Endodermal cell (in vitro differentiated cells): ENCODE measurements around the gene GKN2. TPM values are rescaled to one million over a fixed set of nuclear protein-coding genes. Genes with fewer than 3 reads are reported as not detected.

Experiments
- DNase-seq: peaks from one replicate; pipeline ENCODE4 v3.0.0-alpha.2; 2017
- H3K27ac ChIP-seq: 2 replicates; pipeline ENCODE4 v1.5.1; 2013; ENCODE audit warnings: mild to moderate bottlenecking, low read depth, low read length, moderate library complexity
- H3K27me3 ChIP-seq: 2 replicates; pipeline ENCODE4 v1.6.1; 2013; ENCODE audit warnings: mild to moderate bottlenecking, low read length, moderate library complexity; ENCODE audit not compliant: insufficient read depth, control insufficient read depth, poor library complexity, severe bottlenecking
- H3K36me3 ChIP-seq: 2 replicates; pipeline ENCODE4 v1.7.0; 2013; ENCODE audit warnings: mild to moderate bottlenecking, low read length, moderate library complexity; ENCODE audit not compliant: control insufficient read depth, insufficient read depth
- H3K4me1 ChIP-seq: one replicate; pipeline ENCODE4 v1.7.0; 2013; ENCODE audit warnings: low read length; ENCODE audit not compliant: control insufficient read depth, insufficient read depth
- H3K4me3 ChIP-seq: 2 replicates; pipeline ENCODE4 v1.5.1; 2013; ENCODE audit warnings: mild to moderate bottlenecking, low read length, moderate library complexity
- H3K9ac ChIP-seq: 2 replicates; pipeline ENCODE4 v1.6.1; 2013; ENCODE audit warnings: mild to moderate bottlenecking, low read length, moderate library complexity; ENCODE audit not compliant: poor library complexity, severe bottlenecking; ENCODE audit errors: extremely low read depth
- H3K9me3 ChIP-seq: 2 replicates; pipeline ENCODE4 v1.6.1; 2013; ENCODE audit warnings: mild to moderate bottlenecking, low read length, moderate library complexity; ENCODE audit not compliant: control insufficient read depth
- H3K27ac Mint-ChIP-seq: 2 replicates; pipeline ENCODE4 v1.8.0; 2020; ENCODE audit warnings: mixed read lengths
- H3K27me3 Mint-ChIP-seq: 2 replicates; pipeline ENCODE4 v1.8.0; 2021; ENCODE audit warnings: mild to moderate bottlenecking, mixed read lengths; ENCODE audit not compliant: insufficient read depth
- H3K36me3 Mint-ChIP-seq: 2 replicates; pipeline ENCODE4 v1.8.0; 2020; ENCODE audit warnings: low read depth, mixed read lengths
- H3K4me1 Mint-ChIP-seq: 2 replicates; pipeline ENCODE4 v1.8.0; 2020; ENCODE audit warnings: mixed read lengths
- H3K4me3 Mint-ChIP-seq: 2 replicates; pipeline ENCODE4 v1.8.0; 2020; ENCODE audit warnings: mild to moderate bottlenecking, moderate library complexity, mixed read lengths
- H3K9me3 Mint-ChIP-seq: 2 replicates; pipeline ENCODE4 v1.8.0; 2020; ENCODE audit warnings: mild to moderate bottlenecking, mixed read lengths
- WGBS, 2 experiments: methylation state at CpG; one replicate each; pipeline versions ENCODE4 v1.1.5 to v1.1.7; 2013; ENCODE audit warnings: missing lambda C conversion rate in 2 of 2, mixed read lengths in 1 of 2; ENCODE audit not compliant: insufficient coverage in 1 of 2, insufficient read length in 1 of 2; 5-methylcytosine and 5-hydroxymethylcytosine counted together
- total RNA-seq, 2 donors: library from RNA; stranded (reverse); fragmentation: NEBNext Ultra II Directional in 1 of 2; extraction: Animal tissue kit (Norgen Biotek cat#: 25700) in 1 of 2; gene quantifications; 2 replicates in 1 of 2; 3 replicates in 1 of 2; pipeline ENCODE4 v1.2.1, GENCODE V29; 2021
- TF ChIP-seq, protein P1 (sequence below): fragments of 200-600 bp; sonication (generic); conservative IDR thresholded peaks from 2 replicates; pipeline ENCODE4 v1.5.0; 2021; ENCODE audit warnings: antibody characterized with exemption, mild to moderate bottlenecking

Gene GKN2
- total RNA-seq, 2 donors from 2014 or later, result not detected

DNA sequence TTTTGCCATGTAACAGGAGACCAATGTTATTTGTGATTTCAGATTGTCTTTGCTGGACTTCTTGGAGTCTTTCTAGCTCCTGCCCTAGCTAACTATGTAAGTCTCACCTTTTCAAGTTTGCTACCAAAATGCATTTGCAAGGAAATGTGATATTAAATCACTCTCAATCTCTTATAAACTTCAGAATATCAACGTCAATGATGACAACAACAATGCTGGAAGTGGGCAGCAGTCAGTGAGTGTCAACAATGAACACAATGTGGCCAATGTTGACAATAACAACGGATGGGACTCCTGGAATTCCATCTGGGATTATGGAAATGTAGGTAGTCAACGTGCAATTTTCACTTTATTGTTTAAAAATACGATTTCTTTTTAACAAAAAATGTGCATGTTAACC, 24.8 kb upstream of the GKN2 start:
- no peaks in the 10 kb centered on the region for H3K9me3 Mint-ChIP-seq

DNA sequence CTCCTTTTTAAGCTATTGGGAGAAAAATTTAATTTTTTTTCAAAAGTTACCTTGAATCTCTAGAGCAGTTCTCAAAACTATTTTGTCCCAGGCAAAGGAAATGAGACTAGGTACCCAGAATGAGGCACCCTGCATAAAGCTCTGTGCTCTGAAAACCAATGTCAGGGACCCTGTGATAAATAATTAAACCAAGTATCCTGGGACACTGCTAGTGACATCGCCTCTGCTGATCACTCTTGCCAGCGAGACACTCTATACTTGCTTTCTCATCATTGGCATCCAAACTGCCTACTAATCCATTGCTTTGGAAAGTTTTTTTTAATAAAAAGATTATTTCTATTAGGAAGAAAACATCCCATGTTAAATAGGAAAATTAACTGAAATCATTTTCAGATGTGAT, 23.2 kb upstream of the GKN2 start:
- 91% methylated on average over 2 of the region's 2 CpGs; no CpG with 5 or more reads in 1 of the 2 experiments for WGBS, 2 experiments

More for the DNA sequence above, 24.8 kb upstream of the GKN2 start:
- DNase-seq, result no peak
- no peaks in the 10 kb centered on the region for H3K9me3 ChIP-seq
- no peak overlapping the region for H3K4me3 ChIP-seq
- H3K4me1 ChIP-seq, result no peaks in the 10 kb centered on the region
- H3K27ac ChIP-seq, result no peak overlapping the region
- TF ChIP-seq, protein P1, sequence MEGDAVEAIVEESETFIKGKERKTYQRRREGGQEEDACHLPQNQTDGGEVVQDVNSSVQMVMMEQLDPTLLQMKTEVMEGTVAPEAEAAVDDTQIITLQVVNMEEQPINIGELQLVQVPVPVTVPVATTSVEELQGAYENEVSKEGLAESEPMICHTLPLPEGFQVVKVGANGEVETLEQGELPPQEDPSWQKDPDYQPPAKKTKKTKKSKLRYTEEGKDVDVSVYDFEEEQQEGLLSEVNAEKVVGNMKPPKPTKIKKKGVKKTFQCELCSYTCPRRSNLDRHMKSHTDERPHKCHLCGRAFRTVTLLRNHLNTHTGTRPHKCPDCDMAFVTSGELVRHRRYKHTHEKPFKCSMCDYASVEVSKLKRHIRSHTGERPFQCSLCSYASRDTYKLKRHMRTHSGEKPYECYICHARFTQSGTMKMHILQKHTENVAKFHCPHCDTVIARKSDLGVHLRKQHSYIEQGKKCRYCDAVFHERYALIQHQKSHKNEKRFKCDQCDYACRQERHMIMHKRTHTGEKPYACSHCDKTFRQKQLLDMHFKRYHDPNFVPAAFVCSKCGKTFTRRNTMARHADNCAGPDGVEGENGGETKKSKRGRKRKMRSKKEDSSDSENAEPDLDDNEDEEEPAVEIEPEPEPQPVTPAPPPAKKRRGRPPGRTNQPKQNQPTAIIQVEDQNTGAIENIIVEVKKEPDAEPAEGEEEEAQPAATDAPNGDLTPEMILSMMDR, result no peak
- Mint-ChIP-seq H3K4me3 (no peak overlapping the region), H3K36me3 (no peaks in the 10 kb centered on the region), H3K4me1 (peaks cover 10% of the 10 kb centered on the region), H3K27me3 (peaks cover 8% of the 10 kb centered on the region), H3K27ac (no peak overlapping the region)
- 77 to 86% methylated on average over 2 to 3 of the region's 4 CpGs for WGBS, 2 experiments
- no peaks in the 10 kb centered on the region for H3K36me3 ChIP-seq
- no peak overlapping the region for H3K9ac ChIP-seq
- H3K27me3 ChIP-seq, result no peaks in the 10 kb centered on the region

DNA sequence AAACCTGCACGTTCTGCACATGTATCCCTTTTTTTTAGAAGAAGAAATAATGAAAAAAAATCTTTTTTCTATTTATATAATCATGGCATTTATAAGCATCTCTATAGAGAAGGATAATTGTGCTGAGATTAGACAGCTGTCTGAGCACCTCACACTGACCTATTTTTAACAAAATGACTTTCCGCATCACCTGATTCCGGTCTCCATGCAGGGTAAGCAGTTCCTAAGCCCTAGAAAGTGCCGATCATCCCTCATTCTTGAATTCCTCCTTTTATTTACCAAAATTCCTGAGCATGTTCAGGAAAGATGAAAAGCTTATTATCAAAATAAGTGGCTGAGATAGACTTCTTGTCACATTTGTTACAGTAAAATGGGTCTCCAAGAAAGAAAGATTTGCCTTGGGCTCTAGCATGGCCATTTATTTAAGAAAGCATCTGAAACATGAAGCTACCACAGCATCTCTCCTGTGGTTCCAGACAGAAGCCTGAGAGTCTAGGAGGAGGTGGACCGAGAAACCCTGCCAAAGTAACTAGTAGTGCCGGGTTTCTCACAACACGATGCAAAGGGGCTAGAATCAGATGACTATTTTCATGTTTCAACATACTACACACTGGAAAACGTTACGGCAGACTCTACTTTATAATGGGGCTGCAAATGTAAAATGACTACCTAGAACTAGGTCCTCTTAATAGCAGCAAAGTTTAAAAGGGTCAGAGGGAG, 22.4 kb upstream of the GKN2 start:
- no peaks in the 10 kb centered on the region for H3K27me3 ChIP-seq
- H3K9me3 Mint-ChIP-seq, result no peaks in the 10 kb centered on the region
- TF ChIP-seq, protein P1, result no peak
- no peaks in the 10 kb centered on the region for H3K4me1 ChIP-seq
- no peaks in the 10 kb centered on the region for H3K36me3 Mint-ChIP-seq
- 77 to 82% methylated on average over 7 to 8 of the region's 9 CpGs for WGBS, 2 experiments
- H3K27ac ChIP-seq, result no peak overlapping the region
- peaks cover 5% of the 10 kb centered on the region for H3K27me3 Mint-ChIP-seq
- no peak overlapping the region for H3K9ac ChIP-seq
- H3K4me3 ChIP-seq, result no peak overlapping the region
- H3K4me1 Mint-ChIP-seq, result peaks cover 10% of the 10 kb centered on the region
- no peak for DNase-seq
- no peak overlapping the region for H3K4me3 Mint-ChIP-seq
- H3K36me3 ChIP-seq, result no peaks in the 10 kb centered on the region
- no peak overlapping the region for H3K27ac Mint-ChIP-seq
- no peaks in the 10 kb centered on the region for H3K9me3 ChIP-seq

More for the DNA sequence above, 23.2 kb upstream of the GKN2 start:
- Histone ChIP-seq H3K4me3 (no peak overlapping the region), H3K9ac (no peak overlapping the region), H3K4me1 (no peaks in the 10 kb centered on the region), H3K9me3 (no peaks in the 10 kb centered on the region), H3K27me3 (no peaks in the 10 kb centered on the region), H3K36me3 (no peaks in the 10 kb centered on the region), H3K27ac (no peak overlapping the region)
- DNase-seq, result no peak
- Mint-ChIP-seq H3K9me3 (no peaks in the 10 kb centered on the region), H3K36me3 (no peaks in the 10 kb centered on the region), H3K4me3 (no peak overlapping the region), H3K27me3 (peaks cover 6% of the 10 kb centered on the region), H3K27ac (no peak overlapping the region), H3K4me1 (peaks cover 10% of the 10 kb centered on the region)
- TF ChIP-seq, protein P1, result no peak
